Daoy (cell line): ENCODE data around the gene FILIP1L. TPM values are rescaled to one million over a fixed set of nuclear protein-coding genes. Genes with fewer than 3 reads are reported as not detected.
A peak's percentile ranks its signal among the peaks of the same experiment; 100 is the strongest.

Experiments used
- DNase-seq: peaks from one replicate; pipeline ENCODE4 v3.0.0-alpha.2; 2015; ENCODE audit warnings: low read depth
- total RNA-seq: library from RNA; depleted of rRNA; stranded (reverse); fragments of >200 nt; shearing (Covaris generic); gene quantifications from 2 replicates; pipeline ENCODE4 v1.2.3, GENCODE V29; 2014

The FILIP1L gene
- total RNA-seq, 1 experiment from 2014 or later, result 26.5 TPM

DNA sequence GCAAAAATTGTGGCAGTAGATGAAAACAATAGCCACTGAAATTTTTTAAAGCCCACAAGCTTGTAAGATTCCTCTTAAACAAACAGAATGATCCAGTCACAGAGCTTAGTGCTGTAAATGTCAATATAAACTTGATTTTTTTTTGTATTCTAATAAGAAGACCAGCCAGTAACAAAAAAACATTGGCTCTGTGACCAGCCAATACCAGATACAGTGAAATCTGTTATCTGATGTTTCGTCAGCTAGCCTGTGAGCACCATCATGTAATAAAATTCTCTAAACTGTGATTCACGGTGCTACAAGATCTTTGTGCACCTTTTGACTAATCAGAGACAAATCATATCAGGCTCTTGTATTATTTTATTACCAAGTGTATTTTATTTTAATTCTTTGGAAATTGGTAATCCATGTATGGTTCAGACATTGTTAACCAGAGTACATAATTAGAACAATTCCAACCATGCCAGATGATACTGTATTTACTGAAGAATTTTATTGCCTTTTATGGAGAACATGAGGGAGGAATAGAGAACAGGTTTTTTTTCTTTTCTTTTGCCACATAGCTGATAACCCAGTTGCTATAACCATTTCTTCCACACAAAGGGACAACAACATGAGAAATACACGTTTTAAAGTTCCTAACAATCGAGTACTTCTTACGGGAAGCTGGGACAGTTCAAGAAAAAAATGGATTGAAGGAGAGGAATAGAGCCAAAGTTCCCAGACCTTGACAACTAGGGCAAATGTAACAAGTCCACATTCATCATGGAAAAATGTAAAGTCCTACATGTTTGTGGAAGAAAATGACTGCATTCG lies 71.9 kb downstream of the FILIP1L start:
- DNase-seq, result peak; percentile 84

DNA sequence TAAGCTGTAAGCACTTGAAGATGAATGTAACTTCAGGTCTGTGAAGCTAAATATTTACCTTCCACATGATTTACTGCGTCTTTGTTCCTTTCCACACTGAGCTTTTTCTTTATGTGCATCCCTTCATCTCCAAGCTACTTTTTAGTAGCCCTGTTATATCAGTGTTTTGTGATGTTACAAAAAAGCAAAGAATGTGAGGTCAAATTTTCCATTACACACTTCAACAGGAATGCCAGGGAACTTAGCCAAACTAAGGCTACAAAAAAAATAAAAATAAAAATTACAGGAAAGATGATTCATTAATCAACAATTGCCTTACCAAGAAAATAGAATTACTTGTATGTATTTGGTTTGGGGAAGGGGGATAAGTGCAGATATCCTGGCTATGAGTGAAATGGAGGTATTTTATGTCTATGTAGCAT lies 73.0 kb downstream of the FILIP1L start:
- peak; percentile 74 for DNase-seq

DNA sequence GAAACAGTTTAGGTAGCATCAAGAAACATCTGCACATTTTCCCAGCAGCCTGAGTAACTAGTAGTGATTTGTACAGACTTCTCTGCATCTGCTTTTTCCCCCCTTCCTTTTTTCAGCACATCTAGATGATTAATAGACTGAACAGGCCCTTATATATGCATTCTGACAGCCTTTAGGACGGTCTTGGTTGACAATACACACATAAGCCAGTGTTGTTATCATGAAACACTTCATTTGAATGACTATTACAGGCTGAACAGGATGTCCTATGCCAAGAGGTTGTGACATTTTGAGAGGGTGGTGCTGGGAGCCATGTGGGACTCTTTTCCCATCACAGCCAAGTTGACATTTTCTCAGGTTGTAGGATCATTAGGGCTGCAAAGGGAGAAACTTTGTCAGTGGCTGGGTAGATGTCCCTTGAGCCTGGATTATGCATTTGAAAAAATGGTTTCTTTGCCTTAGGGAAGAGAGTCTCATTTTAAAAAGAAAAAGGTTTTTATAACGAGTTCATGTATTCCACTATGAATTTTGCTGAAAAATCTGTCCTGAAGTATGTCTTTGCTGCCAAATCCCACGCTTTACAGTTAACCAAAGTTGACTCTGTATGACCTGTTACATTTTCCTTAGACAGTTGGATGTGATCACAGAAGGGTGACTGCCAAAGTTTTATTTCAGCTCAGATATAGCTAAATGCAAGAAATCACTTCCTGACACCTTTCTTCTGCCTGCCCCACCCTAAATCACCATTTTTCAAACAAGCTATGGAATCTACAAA lies 73.7 kb downstream of the FILIP1L start:
- DNase-seq, result no peak

DNA sequence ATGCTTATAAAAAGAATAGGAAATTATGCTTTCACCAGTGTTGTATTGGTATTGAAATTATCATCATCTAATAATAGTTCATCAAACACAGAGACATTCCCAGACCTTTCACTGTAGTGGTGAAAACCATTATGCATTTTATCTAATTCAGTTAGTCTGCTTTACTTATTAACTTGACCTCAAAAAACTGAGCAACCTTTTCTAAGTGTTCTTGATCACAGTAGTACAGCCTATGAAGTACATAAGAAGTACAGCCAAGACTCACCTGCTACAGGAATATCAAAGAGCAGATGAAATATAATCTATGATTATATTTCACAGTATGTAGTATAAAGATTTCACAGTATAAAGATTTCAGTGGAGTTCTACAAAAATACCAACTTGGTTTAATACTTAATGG lies 75.2 kb downstream of the FILIP1L start:
- DNase-seq, result no peak

DNA sequence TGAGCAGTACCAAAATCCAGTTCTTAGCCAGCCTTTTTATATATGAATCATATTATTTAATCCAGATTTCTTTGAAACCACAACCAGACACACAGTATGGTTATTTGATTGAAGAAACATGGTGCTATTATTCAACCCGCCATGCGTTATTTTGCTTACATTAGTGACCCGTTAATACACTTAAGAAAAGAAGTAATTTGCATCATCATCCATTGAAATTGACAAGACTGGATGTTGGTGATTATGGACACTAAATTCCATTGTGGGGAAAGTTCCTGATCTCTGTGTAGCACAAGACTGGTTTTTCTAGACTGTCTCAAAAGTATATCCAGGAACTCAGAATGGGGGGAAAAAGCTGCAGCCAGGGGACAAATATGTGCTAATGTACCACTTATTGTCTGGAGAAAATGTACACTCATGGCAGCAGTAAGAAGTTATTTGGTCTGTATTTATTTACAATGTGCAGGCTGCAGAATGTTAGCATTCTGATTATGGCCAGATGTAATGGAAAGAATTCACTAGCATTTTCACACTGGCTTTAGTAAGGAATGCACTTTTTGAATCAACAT lies 80.3 kb downstream of the FILIP1L start:
- DNase-seq, result no peak

DNA sequence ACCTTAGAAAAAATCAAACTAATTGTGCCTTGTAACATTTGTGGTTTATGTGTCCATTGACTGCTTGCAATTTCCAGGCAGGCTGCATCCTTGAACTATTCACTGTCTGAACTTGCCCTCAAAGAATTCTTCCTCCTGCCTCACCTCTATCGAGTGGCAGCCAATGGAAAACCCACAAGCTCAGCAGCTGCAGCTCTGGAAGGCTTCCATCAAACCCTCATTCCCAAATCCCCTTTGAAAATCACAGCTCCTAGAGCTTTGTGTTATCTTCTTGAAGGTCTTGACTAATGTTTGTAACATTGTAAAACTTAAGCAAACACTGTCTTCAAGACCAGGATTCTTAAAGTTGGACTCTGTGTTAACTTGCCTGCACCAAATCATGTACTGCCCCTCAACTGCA lies 81.1 kb downstream of the FILIP1L start:
- peak; percentile 74 for DNase-seq

DNA sequence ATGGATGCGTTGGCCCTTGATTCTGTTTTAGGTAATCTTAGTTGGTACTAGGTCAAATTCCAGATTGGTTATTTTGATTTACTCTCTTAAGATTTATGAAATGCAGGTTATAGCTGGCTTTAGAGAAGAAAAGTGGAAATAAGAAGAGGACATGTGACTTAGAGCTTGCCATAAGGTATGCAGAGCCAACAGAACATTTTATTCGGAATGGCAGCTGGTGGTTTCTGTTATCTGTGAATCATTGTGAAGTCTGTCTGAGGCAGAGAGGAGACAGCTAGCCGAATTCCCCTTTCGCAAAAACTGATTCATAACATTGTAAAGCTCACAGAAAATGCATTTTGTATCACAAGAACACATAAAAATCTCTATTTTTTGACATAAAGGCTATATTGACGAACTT lies 82.1 kb downstream of the FILIP1L start:
- DNase-seq, result peak; percentile 83

DNA sequence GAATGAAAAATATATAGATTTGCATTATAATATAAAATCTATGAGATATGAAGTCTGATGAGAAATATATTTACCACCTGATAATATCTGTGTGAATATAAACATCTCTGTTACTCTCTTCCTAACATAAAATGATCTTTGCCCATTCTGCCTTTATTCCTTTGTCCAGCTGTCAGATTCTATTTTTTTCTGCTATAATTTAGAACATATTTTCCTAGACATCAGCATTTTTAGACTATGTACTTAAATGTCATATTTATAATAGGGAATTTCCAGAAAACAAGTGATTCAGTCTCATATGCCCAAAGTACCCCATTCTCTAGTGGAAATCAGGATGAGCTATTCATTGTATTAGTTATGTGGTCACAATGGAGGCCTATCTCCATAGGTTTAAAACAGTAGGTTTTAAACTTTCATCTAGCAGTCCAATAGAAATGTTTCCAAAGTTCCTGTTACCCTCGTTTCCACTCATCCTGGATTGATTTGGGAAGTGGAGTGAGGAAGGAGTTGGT lies 83.3 kb downstream of the FILIP1L start:
- DNase-seq, result no peak

DNA sequence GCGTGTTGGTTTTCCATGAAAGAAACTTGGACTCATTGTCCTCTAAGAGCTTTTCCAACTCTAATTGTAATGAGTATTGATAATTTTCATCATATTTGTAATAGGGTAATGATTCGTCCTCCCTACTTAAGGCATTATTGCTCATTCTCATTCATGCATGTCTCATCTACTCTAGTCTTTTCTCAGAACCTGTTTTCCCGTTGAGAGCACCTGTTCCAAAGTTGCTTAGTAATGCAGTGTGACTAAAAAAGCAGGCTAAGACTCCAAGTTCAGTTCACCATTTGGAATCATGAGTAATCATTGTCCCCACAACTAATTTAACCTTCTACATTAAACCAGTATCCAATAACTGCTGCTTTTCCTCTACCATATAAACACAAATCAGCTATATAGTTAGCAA lies 84.0 kb downstream of the FILIP1L start:
- no peak for DNase-seq

DNA sequence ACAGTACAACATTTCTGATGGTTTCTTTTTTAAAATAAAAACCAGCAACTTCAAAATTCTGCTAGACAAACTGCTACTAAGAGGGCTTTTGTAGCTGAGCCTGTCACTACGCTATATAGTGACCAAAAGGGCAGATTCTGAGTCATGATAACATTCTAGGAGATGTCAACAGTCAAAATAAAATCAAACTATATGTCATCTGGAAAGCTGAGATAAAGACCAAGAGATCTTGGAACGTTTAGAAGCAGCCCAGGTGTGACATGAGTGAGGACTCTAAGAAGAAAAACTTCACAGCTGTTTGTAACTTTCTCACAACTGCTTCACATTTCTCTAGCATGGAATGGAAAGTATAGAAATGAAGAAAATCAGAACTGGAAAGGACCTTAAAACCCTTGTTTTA lies 84.6 kb downstream of the FILIP1L start:
- no peak for DNase-seq

DNA sequence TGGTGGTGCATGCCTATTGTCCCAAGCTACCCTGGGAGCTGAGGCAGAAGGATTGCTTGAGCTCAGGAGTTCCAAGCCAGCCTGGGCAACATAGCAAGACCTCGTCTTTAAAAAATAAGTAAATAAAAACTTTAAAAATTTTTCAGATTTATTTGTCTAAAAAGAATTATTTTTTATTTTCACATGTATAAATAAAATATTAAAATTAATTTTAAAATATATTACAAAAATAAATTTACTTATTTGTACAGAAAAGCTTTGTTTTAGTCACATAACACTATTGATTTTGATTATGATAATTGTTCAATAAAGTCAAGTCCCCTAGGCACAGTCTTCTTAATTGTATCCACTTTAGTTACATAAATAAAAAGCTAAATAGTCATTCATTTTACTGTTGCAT lies 85.2 kb downstream of the FILIP1L start:
- DNase-seq, result no peak

DNA sequence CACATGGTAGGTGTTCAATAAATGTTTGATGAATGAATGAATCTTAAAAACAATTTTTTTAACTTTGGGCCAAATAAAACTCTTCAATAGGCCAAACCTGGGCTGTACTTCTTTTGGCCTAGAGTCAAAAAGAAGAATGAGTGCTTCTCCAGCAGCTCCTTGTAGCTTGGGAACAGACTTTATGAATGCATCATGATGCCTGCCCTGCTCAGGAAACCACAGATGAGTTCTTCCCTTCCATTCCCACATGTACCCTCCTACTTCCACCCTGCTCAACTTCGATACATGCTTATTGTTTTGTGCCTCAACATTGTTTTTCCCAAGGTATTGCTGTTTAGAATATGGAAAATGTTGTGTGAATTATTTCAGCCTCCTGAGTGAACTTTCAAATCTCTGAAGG lies 87.0 kb downstream of the FILIP1L start:
- DNase-seq, result no peak

DNA sequence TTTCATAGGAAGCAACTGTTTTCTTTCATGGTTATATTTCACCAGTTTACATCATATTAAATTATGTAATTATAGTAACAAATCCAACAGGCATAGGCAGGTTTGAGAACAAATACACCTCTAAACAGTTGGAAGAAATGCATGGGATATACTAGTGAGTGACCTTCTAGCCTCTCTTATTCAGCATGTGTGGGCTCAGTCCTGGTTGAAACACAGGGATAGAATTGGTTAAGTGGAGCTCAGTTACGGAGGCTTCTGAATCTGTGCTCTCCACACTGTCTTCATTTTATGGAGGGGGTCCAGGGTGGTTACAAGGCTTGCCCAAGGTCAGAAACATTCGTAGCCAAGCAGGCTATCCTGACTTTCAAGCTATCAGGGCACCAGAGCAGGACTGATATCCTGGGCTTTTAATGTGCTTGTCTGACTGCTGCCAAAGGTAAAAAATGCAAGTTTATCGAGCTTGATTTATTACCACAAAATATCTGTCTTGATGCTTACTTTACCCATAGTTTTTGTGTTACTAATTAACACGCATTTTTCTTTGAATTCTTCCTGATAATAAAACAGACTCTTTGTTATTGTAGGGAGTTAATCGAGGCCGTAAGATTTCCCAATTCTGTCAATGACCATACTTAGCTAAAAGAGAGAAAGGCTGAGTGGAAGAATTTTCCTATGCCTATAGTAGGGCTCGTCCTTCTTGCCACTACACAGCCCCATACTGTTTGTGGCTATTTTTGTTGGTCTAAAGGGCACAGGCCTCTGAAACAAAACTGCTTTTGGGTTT lies 89.6 kb downstream of the FILIP1L start:
- DNase-seq, result no peak

DNA sequence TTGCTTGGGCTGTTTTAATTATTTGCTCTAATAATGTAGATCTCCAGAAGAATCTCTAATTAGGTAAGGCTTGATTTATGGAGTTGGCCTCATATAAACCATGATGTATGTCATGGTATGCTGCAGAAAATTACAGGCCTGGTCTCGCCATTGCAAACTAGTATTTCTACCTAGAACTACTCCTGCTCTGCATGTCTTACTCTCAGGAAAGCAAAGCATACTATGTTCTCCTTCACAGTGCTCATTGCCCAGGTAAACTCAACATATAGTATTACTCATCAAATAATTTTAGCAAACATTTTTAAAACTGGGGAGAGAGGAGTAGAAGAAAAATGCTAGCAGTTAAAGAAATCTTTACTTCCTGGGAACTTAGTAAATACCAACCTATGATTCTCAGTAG lies 90.7 kb downstream of the FILIP1L start:
- no peak for DNase-seq

DNA sequence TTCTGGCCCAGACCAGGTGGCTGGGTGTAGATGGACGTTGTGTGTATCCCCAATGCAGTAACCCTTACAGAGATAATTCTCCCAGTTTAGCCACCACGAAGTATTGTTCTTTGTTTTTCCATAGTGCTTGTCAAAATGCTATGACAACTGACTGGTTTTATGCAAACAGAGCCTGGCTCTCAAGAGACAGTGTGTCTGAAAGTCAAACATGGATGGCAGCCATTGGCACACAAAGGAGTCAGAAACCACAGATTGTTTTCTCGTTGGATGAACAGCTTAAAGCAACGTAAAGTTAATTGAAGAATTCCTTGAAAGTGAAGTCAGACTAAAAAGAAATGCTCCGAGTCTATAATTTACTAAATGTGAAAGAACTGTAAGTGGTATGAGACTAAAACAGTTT lies 91.2 kb downstream of the FILIP1L start:
- peak; percentile 76 for DNase-seq

DNA sequence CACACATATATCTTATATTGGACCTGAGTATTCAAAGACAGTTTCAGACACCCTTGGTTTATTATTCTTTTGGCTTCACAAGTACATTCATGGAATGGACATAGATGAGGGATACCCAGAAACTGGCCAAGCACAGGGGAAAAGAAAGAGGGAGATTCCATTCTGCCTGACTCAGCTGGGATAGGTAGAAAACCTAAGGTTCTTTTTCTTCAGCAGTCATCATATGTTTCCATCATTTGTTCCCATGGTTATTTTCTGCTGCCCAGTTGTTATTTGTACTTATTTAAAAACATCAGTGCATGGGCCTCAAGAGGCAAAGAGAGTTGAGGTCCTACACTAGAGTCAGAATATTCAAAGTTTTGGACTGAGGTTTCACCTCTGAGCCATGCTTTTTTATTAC lies 91.8 kb downstream of the FILIP1L start:
- DNase-seq, result no peak

DNA sequence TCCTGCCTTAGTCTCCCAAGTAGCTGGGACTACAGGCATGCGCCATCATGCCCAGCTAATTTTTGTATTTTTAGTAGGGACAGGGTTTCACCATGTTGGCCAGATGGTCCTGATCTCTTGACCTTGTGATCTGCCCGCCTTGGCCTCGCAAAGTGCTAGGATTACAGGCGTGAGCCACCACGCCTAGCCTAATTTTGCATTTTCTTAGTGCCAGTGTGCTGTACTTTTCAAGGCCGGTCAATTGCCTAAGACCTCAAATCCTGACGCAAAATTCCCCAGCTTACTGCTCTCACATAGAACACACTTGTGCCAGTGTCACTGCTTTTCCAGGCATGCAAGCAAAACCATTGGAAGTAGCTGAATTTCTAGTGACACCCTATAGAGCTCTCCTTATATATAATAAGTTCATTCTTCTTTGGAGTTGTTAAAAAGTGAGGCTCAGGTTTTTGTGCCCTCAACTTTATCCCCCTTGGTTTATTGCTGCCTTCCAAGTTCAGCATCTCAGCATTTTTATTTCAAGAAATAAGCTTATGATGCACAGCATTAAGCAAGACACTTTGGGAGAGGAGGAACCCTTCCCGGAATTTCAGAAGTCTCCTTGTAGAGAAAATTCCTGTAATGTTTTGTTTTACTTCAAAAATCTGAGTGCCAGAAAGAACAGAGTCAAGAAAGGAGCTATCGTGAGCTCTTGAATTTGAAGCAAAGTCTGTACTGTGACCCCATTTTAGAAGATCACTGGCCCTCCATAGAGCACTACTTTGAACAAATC lies 93.2 kb downstream of the FILIP1L start:
- no peak for DNase-seq

DNA sequence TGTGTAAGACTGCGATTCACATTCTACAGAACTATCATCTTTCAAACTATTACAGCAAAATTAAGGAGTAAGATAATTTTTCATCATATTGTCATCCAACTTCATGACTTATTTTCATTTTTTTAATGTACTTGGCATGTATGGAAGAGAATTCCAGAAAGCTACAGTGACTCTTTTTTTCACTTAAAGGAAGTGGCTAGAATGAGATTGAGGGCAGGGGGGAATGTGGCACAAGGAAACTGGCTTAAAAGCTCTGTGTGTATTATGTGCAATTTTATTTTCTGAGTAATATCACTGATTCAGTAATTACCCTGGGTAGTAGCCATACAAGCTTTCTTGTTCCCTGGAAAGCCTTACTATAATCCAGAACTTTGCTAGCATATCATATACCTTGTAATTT lies 94.6 kb downstream of the FILIP1L start:
- no peak for DNase-seq

DNA sequence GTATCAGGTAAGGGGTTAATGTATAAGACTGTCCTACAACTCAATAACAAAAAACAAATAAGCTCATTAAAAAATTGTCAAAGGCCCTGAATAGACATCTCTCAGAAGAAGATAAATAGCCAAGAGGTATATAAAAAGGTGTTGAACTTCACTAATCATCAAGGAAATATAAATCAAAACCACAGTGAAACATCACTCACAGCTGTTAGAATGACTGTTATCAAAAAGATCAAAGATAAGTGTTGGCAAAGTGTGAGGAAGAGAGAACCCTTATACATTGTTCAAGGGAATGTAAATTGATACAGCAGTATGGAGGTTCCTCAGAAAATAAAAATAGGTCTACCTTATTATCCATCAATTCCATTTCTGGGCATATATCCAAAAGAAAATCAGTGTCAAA lies 95.5 kb downstream of the FILIP1L start:
- DNase-seq, result no peak

DNA sequence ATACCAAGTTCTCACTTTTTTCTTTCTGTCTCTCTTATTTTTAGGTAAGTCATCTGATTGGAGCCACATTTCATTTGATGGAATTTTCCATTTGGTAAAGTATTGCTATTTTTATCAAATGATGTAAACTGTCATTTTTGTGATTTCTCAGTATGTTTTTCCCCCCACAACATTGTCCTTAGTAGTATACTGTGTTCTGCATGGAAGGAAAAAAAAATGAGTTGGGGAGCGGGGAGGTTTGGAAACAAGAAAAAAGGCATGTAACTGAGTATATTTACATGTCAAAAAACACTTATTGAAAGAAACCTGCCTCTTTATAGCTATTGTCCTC lies 104.2 kb downstream of the FILIP1L start:
- no peak for DNase-seq
